ENCODE results near the gene PSRC1. TPM values are rescaled to one million over a fixed set of nuclear protein-coding genes. Genes with fewer than 3 reads are reported as not detected.

The PSRC1 gene
- polyA plus RNA-seq, 1 experiment = 18.5 TPM

DNA sequence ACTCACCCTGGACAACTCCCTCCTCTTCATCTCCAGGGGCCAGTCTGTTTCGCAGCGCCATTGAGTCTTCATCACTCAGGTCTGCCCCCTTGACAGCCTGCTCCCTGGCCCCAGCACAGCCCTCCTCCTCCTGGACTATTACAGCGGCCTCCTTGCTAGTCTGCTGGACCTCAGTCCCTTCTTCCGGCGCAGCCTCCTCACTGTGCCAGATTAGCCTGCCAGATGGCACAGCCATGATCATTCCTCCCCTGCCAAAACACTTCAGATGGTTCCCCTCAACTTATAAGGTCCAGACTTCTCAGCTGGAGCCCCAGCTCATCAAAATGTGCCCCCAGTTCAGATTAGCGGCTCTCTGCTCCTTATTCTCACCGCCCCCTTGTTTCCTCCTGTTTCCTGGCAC, 40.6 kb downstream of the PSRC1 start:
- Histone ChIP-seq H3K4me3 (ENCODE audit: low read depth, low read length) (no peak overlapping the region), H3K9me3 (ENCODE audit: control insufficient read depth, insufficient read depth, low read length) (no peaks in the 10 kb centered on the region), H3K27ac (ENCODE audit: low read depth, low read length) (no peak overlapping the region), H3K27me3 (ENCODE audit: control insufficient read depth, insufficient read depth, low read length) (no peaks in the 10 kb centered on the region)
- TF ChIP-seq, protein P1, sequence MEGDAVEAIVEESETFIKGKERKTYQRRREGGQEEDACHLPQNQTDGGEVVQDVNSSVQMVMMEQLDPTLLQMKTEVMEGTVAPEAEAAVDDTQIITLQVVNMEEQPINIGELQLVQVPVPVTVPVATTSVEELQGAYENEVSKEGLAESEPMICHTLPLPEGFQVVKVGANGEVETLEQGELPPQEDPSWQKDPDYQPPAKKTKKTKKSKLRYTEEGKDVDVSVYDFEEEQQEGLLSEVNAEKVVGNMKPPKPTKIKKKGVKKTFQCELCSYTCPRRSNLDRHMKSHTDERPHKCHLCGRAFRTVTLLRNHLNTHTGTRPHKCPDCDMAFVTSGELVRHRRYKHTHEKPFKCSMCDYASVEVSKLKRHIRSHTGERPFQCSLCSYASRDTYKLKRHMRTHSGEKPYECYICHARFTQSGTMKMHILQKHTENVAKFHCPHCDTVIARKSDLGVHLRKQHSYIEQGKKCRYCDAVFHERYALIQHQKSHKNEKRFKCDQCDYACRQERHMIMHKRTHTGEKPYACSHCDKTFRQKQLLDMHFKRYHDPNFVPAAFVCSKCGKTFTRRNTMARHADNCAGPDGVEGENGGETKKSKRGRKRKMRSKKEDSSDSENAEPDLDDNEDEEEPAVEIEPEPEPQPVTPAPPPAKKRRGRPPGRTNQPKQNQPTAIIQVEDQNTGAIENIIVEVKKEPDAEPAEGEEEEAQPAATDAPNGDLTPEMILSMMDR (IDR thresholded peaks at IDR 0.05; ENCODE audit: low read depth, low read length) = no peak
- no peak for DNase-seq (ENCODE audit: low read depth, low spot score)
- ChIA-PET POLR2A (interaction anchor here (0.7 kb wide), 1 partner anchor 137 kb away, joined by 7 read pairs; no protein-coding TSS in a partner anchor), CTCF (interaction anchor here (0.6 to 1.6 kb wide), 3 partner anchors 11 to 157 kb away, joined by 3 to 4 read pairs (median 3); no protein-coding TSS in a partner anchor)

DNA sequence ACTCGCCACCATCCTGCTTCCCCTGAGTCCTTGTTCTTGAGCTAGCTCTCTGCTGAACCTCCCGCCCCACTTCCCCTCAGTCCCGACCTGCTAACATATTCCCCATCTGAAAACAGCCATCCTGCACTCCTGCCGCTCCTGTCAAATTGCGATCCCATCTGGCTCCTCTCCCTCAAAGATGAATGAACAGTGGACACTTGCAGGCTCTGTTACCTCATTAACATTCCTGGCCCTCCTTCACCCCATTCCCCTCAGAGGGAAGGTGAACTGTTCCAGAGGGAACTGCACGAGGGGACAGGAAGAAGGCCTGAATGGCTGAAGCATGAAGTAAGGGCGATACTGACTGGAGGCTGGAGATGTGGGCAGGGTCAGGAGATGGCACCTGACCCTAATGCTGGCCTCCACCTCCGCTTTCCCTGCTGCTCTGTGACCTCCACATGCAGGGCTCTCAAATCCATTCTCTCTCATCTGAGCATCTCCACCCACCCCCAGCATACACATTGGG, 41.1 kb downstream of the PSRC1 start:
- TF ChIP-seq, protein P1 (IDR thresholded peaks at IDR 0.05; ENCODE audit: low read depth, low read length) = no peak
- POLR2A ChIA-PET = no interaction called here
- Histone ChIP-seq H3K9me3 (ENCODE audit: control insufficient read depth, insufficient read depth, low read length) (no peaks in the 10 kb centered on the region), H3K4me3 (ENCODE audit: low read depth, low read length) (no peak overlapping the region), H3K27ac (ENCODE audit: low read depth, low read length) (no peak overlapping the region), H3K27me3 (ENCODE audit: control insufficient read depth, insufficient read depth, low read length) (no peaks in the 10 kb centered on the region)
- DNase-seq (ENCODE audit: low read depth, low spot score) = no peak
- CTCF ChIA-PET = no interaction called here

DNA sequence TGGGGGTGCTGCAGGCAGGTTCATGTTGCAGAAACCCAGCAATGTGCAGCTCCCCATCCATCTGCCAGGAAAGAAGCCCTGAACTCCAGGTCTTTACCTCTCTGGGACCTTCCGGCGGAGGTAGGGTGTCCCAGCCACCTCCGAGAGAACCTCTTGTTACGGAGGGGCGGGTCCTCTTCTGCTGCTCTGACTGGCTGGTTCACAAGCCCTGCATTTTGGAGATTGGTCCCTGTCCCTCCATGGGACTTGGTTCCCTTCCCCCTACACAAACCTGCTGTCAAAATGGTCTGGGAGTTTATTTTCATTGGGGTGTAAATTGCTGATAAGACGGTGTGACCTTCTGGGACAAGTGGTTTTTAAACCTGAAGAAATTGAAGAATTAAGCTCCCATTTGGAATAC, 41.6 kb downstream of the PSRC1 start:
- Histone ChIP-seq H3K27me3 (ENCODE audit: control insufficient read depth, insufficient read depth, low read length) (no peaks in the 10 kb centered on the region), H3K9me3 (ENCODE audit: control insufficient read depth, insufficient read depth, low read length) (no peaks in the 10 kb centered on the region), H3K27ac (ENCODE audit: low read depth, low read length) (no peak overlapping the region), H3K4me3 (ENCODE audit: low read depth, low read length) (no peak overlapping the region)
- TF ChIP-seq, protein P1 (IDR thresholded peaks at IDR 0.05; ENCODE audit: low read depth, low read length) = no peak
- ChIA-PET CTCF (no interaction called here), POLR2A (no interaction called here)
- no peak for DNase-seq (ENCODE audit: low read depth, low spot score)

DNA sequence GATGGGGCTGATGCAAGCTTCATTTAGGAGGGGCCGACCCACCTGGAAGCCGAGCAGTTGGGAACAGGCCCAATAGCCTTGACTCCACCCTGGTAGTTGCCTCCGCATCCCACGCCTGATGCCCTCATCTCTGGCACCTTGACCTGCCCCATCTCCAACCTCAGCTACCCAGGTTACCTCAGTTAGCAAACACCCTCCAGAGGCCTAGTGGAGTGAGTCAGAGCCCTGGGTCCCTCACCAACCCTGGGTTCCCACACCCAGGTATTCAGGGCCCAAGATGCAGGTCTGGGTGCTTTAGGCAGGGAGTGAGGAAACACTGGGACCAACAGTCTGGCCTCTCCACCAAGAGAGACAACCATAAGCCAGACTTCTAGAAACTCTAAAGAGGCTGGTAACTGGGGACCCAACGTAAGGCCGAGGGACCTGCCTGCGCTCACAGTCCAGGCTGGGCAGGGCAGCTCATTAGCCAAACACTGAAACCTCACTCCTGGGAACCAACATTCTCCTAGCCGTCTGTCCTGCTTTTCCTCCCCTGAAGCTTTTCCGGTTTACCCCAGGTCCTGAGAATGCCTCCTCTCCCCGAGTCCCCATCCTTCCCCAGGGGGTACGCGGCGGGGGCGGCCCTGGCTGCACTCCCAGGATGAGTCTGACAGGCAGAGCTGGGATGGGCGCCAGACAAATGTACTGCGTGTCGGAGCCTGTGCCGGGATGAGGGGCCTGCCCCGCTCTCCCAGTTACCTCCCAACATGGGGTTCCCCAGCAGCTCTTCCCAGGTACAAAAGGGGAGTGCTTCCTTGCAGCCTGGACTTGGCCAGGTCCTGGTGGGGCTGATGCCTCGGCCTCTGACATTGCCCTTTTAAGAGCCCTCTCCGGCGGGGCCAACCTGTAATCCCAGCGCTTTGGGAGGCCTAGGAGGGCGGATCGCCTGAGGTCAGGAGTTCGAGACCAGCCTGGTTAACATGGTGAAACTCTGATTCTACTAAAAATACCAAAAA, 42.5 kb downstream of the PSRC1 start:
- Histone ChIP-seq H3K9me3 (ENCODE audit: control insufficient read depth, insufficient read depth, low read length) (no peaks in the 10 kb centered on the region), H3K27ac (ENCODE audit: low read depth, low read length) (peak overlapping the region; percentile 73), H3K27me3 (ENCODE audit: control insufficient read depth, insufficient read depth, low read length) (no peaks in the 10 kb centered on the region), H3K4me3 (ENCODE audit: low read depth, low read length) (0 out of 2 replicates have a peak overlapping the region, but pooled peaks have one; percentile 7)
- DNase-seq (ENCODE audit: low read depth, low spot score) = no peak
- ChIA-PET CTCF (interaction anchor here (0.7 to 2.2 kb wide), 8 partner anchors 7 to 162 kb away, joined by 3 to 7 read pairs (median 4); partner anchors contain the start of genes CELSR2 and SORT1), POLR2A (interaction anchor here (1.0 to 1.5 kb wide), 5 partner anchors 9 to 140 kb away, joined by 3 to 4 read pairs (median 4); no protein-coding TSS in a partner anchor)
- TF ChIP-seq, protein P1 (IDR thresholded peaks at IDR 0.05; ENCODE audit: low read depth, low read length) = no peak

All from AG04450 (cell line).